ENCODE data around the gene CFAP97. TPM values are rescaled to one million over a fixed set of nuclear protein-coding genes. Genes with fewer than 3 reads are reported as not detected.

CFAP97 gene
- polyA plus RNA-seq, 3 donors, result 49.6 to 58.0 (median 52.3) TPM

GRCh38 chr4:185110375-185110823 lies 93.4 kb downstream of the CFAP97 start:
- no peak for DNase-seq (ENCODE audit: low read depth in 3 of 3, low spot score in 2 of 3)

GRCh38 chr4:185109736-185110135 lies 94.1 kb downstream of the CFAP97 start:
- no peak for DNase-seq (ENCODE audit: low read depth in 3 of 3, low spot score in 2 of 3)

Other genes with a start within 250 kb of the CFAP97 start
- gene HELT, start 185.5 kb downstream of the CFAP97 start, polyA plus RNA-seq (ENCODE audit: insufficient read length in 3 of 3), result not detected
- 10 to 100 TPM; 44.2 to 50.7 (median 44.9) TPM for gene SLC25A4, start 60.7 kb downstream of the CFAP97 start, polyA plus RNA-seq (ENCODE audit: insufficient read length in 3 of 3)
- 10 to 100 TPM; 24.3 to 26.2 (median 25.6) TPM for gene SNX25, start 5.6 kb upstream of the CFAP97 start, polyA plus RNA-seq (ENCODE audit: insufficient read length in 3 of 3)
- 1 to 10 TPM; 2.6 to 3.4 (median 2.9) TPM for gene LRP2BP, start 191.9 kb upstream of the CFAP97 start, polyA plus RNA-seq (ENCODE audit: insufficient read length in 3 of 3)
- 10 to 100 TPM in 2 of 3 donors, 1 to 10 TPM in 1; 9.6 to 11.7 (median 10.9) TPM for gene ANKRD37, start 192.8 kb upstream of the CFAP97 start, polyA plus RNA-seq (ENCODE audit: insufficient read length in 3 of 3)
- 10 to 100 TPM; 80.9 to 87.0 (median 85.6) TPM for gene UFSP2, start 222.0 kb upstream of the CFAP97 start, polyA plus RNA-seq (ENCODE audit: insufficient read length in 3 of 3)